ENCODE measurements around the gene ACOT8. TPM values are rescaled to one million over a fixed set of nuclear protein-coding genes. Genes with fewer than 3 reads are reported as not detected.

Gene ACOT8
- total RNA-seq, 1 donor from 2014 or later, result 27.3 TPM

DNA sequence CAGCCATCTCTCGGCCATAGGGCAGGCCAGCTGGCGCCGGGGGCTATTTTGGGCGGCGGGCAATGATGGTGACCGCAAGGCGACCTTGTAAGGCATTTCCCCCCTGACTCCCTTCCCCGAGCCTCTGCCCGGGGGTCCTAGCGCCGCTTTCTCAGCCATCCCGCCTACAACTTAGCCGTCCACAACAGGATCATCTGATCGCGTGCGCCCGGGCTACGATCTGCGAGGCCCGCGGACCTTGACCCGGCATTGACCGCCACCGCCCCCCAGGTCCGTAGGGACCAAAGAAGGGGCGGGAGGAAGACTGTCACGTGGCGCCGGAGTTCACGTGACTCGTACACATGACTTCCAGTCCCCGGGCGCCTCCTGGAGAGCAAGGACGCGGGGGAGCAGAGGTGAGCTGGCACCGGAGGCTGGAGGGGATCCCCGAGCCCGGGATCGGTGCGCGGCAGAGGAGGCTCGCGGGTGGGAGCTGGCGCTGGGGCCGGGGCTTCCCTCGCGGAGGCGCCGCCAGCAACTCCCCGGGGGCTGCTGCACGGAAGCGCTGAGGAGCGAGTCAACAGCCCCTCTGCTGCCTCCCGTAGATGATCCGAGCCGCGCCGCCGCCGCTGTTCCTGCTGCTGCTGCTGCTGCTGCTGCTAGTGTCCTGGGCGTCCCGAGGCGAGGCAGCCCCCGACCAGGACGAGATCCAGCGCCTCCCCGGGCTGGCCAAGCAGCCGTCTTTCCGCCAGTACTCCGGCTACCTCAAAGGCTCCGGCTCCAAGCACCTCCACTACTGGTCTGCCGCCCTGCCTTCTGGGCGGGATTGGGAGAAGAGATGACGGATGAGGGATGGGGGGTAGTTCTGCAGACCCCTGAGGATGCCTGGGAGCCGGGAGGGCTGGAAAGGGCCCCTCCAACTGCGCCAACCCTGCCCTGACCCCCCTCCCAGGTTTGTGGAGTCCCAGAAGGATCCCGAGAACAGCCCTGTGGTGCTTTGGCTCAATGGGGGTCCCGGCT, 34.1 kb upstream of the ACOT8 start, which contains the start of the genes CTSA and NEURL2:
TSS of gene CTSA (plus strand) at position 351 of the 999 bp plus-strand sequence. CDS start at position 585, 234 bp downstream.
TSS of gene NEURL2 (minus strand) at position 224 of the 999 bp plus-strand sequence. CDS start at position 7, 217 bp downstream.
- Mint-ChIP-seq H3K9me3 (no peaks in the 10 kb centered on the region), H3K4me1 (peaks cover 30% of the 10 kb centered on the region), H3K27ac (peak within 1 kb of the TSS; percentile 87), H3K4me3 (peak within 1 kb of the TSS; percentile 93), H3K27me3 (no peaks in the 10 kb centered on the region), H3K36me3 (ENCODE audit: low read depth) (peaks cover 29% of the 10 kb centered on the region)
- ChIA-PET POLR2A (interaction anchor here (0.8 to 5.6 kb wide), 10 partner anchors 10 to 81 kb away, joined by 3 to 84 read pairs (median 7); partner anchors contain the start of genes PCIF1 and ZSWIM1), CTCF (interaction anchor here (1.1 to 3.7 kb wide), 5 partner anchors 10 to 92 kb away, joined by 3 to 15 read pairs (median 9); partner anchors contain the start of genes PCIF1, ZNF335 and ZSWIM1)
- peak; percentile 87 for ATAC-seq (ENCODE audit: low read depth)
- intact Hi-C loops (cut with micrococcal nuclease), result loop anchor here (1.0 to 5.0 kb wide), 7 partner anchors 10 to 80 kb away; partner anchors contain the start of genes ACOT8, SNX21, ZSWIM1 and ZSWIM3
- DNase-seq, result peak; percentile 86
- TF ChIP-seq, protein P1, sequence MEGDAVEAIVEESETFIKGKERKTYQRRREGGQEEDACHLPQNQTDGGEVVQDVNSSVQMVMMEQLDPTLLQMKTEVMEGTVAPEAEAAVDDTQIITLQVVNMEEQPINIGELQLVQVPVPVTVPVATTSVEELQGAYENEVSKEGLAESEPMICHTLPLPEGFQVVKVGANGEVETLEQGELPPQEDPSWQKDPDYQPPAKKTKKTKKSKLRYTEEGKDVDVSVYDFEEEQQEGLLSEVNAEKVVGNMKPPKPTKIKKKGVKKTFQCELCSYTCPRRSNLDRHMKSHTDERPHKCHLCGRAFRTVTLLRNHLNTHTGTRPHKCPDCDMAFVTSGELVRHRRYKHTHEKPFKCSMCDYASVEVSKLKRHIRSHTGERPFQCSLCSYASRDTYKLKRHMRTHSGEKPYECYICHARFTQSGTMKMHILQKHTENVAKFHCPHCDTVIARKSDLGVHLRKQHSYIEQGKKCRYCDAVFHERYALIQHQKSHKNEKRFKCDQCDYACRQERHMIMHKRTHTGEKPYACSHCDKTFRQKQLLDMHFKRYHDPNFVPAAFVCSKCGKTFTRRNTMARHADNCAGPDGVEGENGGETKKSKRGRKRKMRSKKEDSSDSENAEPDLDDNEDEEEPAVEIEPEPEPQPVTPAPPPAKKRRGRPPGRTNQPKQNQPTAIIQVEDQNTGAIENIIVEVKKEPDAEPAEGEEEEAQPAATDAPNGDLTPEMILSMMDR (IDR thresholded peaks at IDR 0.05), result no peak

DNA sequence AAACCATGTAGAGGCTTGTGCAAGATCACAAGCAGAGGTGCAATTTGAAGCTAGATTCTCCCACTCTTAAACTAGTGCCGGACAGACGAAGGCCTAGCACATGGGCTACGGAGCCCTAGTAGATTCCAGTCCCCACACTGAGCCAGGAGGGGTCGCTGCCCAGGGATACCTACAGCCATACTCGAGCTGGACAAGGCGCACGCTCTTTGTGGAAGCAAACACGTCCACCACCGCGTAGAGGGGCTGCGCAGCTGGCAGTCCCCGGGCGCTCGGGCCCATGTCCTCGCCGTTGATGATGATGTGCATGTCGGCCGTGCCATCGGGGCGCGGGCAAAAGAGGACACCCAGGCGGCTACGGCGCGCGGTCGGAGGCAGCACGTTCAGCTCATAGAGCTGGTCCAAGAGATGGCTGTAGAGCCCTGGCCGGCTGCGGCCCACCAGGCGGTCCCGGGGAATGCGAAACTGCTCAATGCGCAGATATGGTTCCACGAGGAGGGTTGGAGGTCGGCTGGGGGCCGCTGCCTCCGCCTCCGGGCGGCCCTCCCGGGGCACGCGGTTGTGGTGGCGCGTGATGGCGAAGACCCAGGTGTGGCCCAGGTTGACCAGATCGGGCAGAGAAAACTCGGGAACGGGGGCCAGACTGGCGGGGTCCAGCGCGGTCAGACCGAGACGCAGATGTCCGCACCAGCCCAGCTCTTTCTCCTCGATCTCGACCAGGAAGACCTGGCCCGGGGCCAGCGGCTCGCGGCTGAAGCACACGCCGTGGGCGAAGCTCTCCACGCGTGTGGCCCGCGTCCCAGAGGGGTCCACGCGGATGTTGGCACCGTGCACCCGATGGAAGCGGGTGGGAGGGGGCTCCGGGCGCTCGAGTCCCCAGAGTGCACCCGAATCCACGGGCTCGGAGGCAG, 33.1 kb upstream of the ACOT8 start:
- peak overlapping the region; percentile 93 for H3K4me3 Mint-ChIP-seq
- intact Hi-C loops (cut with micrococcal nuclease), result loop anchor here (1.0 to 5.0 kb wide), 2 partner anchors 58 to 73 kb away; partner anchors contain the start of gene SNX21

GRCh38 chr20:45888681-45889080, 31.5 kb upstream of the ACOT8 start:
- POLR2A ChIA-PET, result interaction anchor here (5.6 kb wide), 1 partner anchor 47 kb away, joined by 84 read pairs; the partner anchor contains the start of gene PCIF1

More for the DNA sequence above, 33.1 kb upstream of the ACOT8 start:
- ChIA-PET POLR2A (interaction anchor here (0.6 to 5.6 kb wide), 14 partner anchors 9 to 517 kb away, joined by 3 to 84 read pairs (median 3); partner anchors contain the start of genes PCIF1 and ZSWIM1), CTCF (interaction anchor here (0.7 to 3.7 kb wide), 10 partner anchors 9 to 91 kb away, joined by 3 to 15 read pairs (median 4); partner anchors contain the start of genes PCIF1, ZNF335 and ZSWIM1)
- peak overlapping the region; percentile 44 for H3K27ac Mint-ChIP-seq
- DNase-seq, result peak; percentile 39
- H3K36me3 Mint-ChIP-seq (ENCODE audit: low read depth), result peaks cover 29% of the 10 kb centered on the region
- no peaks in the 10 kb centered on the region for H3K9me3 Mint-ChIP-seq
- ATAC-seq (ENCODE audit: low read depth), result peak; percentile 30
- H3K4me1 Mint-ChIP-seq, result peaks cover 31% of the 10 kb centered on the region
- TF ChIP-seq, protein P1 (IDR thresholded peaks at IDR 0.05), result no peak
- no peaks in the 10 kb centered on the region for H3K27me3 Mint-ChIP-seq

DNA sequence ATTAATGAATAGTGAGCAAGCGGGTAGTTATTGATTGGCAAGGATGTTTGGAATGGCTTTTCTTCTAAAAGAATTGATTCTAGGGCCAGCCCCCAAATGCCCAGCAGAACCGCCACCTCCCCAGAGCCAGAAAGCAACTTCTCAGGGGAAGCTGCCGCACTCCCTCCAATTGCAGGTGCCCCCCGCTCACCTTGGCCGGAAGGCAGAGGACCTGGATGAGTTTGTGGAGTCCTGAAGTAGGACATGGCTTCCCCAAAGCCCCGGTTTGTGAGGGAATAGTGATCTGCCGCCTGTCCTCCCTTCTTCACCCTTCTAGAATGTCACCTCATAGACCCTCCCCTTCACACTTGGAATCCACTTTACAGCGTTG, 30.1 kb upstream of the ACOT8 start, which contains the start of gene SPATA25:
TSS of gene SPATA25 (minus strand) at position 277 of the 370 bp plus-strand sequence. CDS start at position 245, 32 bp downstream.
- ChIA-PET CTCF (no interaction called here), POLR2A (no interaction called here)
- no peak within 1 kb of the TSS for H3K27ac Mint-ChIP-seq
- DNase-seq (no peak), ATAC-seq (ENCODE audit: low read depth) (no peak)
- intact Hi-C loops (cut with micrococcal nuclease), result no loop called here
- TF ChIP-seq, protein P1 (IDR thresholded peaks at IDR 0.05), result no peak
- no peaks in the 10 kb centered on the region for H3K9me3 Mint-ChIP-seq
- H3K36me3 Mint-ChIP-seq (ENCODE audit: low read depth), result peaks cover 32% of the 10 kb centered on the region
- H3K4me3 Mint-ChIP-seq, result no peak within 1 kb of the TSS
- no peaks in the 10 kb centered on the region for H3K27me3 Mint-ChIP-seq
- peaks cover 38% of the 10 kb centered on the region for H3K4me1 Mint-ChIP-seq

More at GRCh38 chr20:45888681-45889080, 31.5 kb upstream of the ACOT8 start:
- Mint-ChIP-seq H3K9me3 (no peaks in the 10 kb centered on the region), H3K36me3 (ENCODE audit: low read depth) (peaks cover 22% of the 10 kb centered on the region), H3K27me3 (no peaks in the 10 kb centered on the region), H3K4me1 (peaks cover 36% of the 10 kb centered on the region), H3K4me3 (no peak overlapping the region), H3K27ac (no peak overlapping the region)
- DNase-seq (no peak), ATAC-seq (ENCODE audit: low read depth) (no peak)
- CTCF ChIA-PET, result no interaction called here
- TF ChIP-seq, protein P1 (IDR thresholded peaks at IDR 0.05), result no peak
- intact Hi-C loops (cut with micrococcal nuclease), result no loop called here
